ENCODE measurements around the gene MMADHC. TPM values are rescaled to one million over a fixed set of nuclear protein-coding genes. Genes with fewer than 3 reads are reported as not detected.

Gene MMADHC
- total RNA-seq, 1 experiment from 2014 or later: 149 TPM

DNA sequence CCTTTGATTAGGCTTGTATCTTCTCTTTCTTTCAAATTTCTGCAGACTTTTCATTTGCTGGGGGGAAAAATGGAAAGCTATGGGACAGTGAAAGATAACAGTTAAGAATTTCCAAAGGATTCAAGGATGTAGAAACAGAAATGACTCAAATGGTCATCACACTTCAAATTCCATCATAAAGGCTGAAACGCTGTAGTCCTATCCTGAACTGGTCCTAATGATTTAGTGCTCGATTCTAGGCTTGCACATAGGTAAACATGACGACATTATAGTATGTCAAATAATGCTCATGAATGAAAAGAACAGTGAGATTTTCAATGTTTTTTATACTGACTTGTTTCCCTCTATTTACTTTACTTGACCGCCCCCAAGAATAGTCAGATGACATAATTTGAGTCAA, 15.7 kb upstream of the MMADHC start:
- H3K27ac ChIP-seq (ENCODE audit: insufficient read length, low read depth, low read length): no peak overlapping the region
- H2BK120ac ChIP-seq (ENCODE audit: low read depth, low read length, poor library complexity, severe bottlenecking): no peak overlapping the region

More for the DNA sequence above, 15.7 kb upstream of the MMADHC start:
- Histone ChIP-seq H3K27me3 (ENCODE audit: insufficient read depth, low read length) (no peaks in the 10 kb centered on the region), H4K91ac (ENCODE audit: insufficient read length, low read depth, low read length) (no peak overlapping the region), H3K9ac (ENCODE audit: extremely low read depth, insufficient read length, low read length) (no peak overlapping the region), H2BK12ac (ENCODE audit: insufficient read length, low read depth, low read length) (no peak overlapping the region), H3K4ac (ENCODE audit: low read depth, low read length) (no peak overlapping the region), H2BK15ac (ENCODE audit: low read depth, low read length) (no peak overlapping the region), H4K20me1 (ENCODE audit: control insufficient read depth, insufficient read depth, insufficient read length) (no peaks in the 10 kb centered on the region), H3K4me2 (ENCODE audit: insufficient read depth, insufficient read length, low read length) (no peak overlapping the region), H4K5ac (ENCODE audit: insufficient read length, low read depth, low read length) (no peak overlapping the region), H4K8ac (replicated peaks; ENCODE audit: insufficient read length, low read depth, low read length) (no peak overlapping the region), H3T11ph (ENCODE audit: low read length) (no peak overlapping the region), H3K4me1 (ENCODE audit: insufficient read depth, low read length) (no peaks in the 10 kb centered on the region), H2AFZ (ENCODE audit: low read length) (no peak overlapping the region), H2BK5ac (ENCODE audit: insufficient read length, low read length) (no peak overlapping the region), H3K56ac (ENCODE audit: insufficient read length, low read depth, low read length) (no peak overlapping the region), H3K14ac (ENCODE audit: insufficient read depth, low read length) (no peak overlapping the region), H3K23ac (ENCODE audit: insufficient read length, low read depth, low read length) (no peak overlapping the region), H3K79me1 (ENCODE audit: insufficient read depth, low read depth, low read length, poor library complexity, severe bottlenecking) (no peaks in the 10 kb centered on the region), H3K9me3 (ENCODE audit: control insufficient read depth, low read depth, low read length) (no peaks in the 10 kb centered on the region), H2AK5ac (ENCODE audit: insufficient read length, low read length) (no peak overlapping the region), H2BK20ac (ENCODE audit: low read depth, low read length, poor library complexity, severe bottlenecking) (no peak overlapping the region), H3K79me2 (ENCODE audit: insufficient read depth, low read length) (no peaks in the 10 kb centered on the region), H3K23me2 (ENCODE audit: insufficient read length, low read depth, low read length, poor library complexity, severe bottlenecking) (no peaks in the 10 kb centered on the region), H3K18ac (ENCODE audit: insufficient read length, low read depth, low read length) (no peak overlapping the region)
- Mint-ChIP-seq H3K4me1 (no peaks in the 10 kb centered on the region), H3K27me3 (ENCODE audit: low read depth) (no peaks in the 10 kb centered on the region), H3K27ac (no peak overlapping the region), H3K36me3 (ENCODE audit: insufficient read depth in 1 of 3, low read depth in 3 of 3) (peaks cover 2 to 18% (median 2%) of the 10 kb centered on the region in 3 experiments; a peak in 4 of 7 replicates), H3K9me3 (peaks cover 16 to 22% of the 10 kb centered on the region in 2 experiments), H3K4me3 (no peak overlapping the region)
- TF ChIP-seq, protein P1, sequence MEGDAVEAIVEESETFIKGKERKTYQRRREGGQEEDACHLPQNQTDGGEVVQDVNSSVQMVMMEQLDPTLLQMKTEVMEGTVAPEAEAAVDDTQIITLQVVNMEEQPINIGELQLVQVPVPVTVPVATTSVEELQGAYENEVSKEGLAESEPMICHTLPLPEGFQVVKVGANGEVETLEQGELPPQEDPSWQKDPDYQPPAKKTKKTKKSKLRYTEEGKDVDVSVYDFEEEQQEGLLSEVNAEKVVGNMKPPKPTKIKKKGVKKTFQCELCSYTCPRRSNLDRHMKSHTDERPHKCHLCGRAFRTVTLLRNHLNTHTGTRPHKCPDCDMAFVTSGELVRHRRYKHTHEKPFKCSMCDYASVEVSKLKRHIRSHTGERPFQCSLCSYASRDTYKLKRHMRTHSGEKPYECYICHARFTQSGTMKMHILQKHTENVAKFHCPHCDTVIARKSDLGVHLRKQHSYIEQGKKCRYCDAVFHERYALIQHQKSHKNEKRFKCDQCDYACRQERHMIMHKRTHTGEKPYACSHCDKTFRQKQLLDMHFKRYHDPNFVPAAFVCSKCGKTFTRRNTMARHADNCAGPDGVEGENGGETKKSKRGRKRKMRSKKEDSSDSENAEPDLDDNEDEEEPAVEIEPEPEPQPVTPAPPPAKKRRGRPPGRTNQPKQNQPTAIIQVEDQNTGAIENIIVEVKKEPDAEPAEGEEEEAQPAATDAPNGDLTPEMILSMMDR (conservative IDR thresholded peaks at IDR 0.05): no peak
- DNase-seq: no peak
- WGBS (ENCODE audit: extremely low coverage, insufficient read length, low lambda C conversion rate): no CpG with 5 or more reads among the region's 4 CpGs

Measured in H9 (cell line).